ENCODE measurements around the gene NAV2.

NAV2 gene

DNA sequence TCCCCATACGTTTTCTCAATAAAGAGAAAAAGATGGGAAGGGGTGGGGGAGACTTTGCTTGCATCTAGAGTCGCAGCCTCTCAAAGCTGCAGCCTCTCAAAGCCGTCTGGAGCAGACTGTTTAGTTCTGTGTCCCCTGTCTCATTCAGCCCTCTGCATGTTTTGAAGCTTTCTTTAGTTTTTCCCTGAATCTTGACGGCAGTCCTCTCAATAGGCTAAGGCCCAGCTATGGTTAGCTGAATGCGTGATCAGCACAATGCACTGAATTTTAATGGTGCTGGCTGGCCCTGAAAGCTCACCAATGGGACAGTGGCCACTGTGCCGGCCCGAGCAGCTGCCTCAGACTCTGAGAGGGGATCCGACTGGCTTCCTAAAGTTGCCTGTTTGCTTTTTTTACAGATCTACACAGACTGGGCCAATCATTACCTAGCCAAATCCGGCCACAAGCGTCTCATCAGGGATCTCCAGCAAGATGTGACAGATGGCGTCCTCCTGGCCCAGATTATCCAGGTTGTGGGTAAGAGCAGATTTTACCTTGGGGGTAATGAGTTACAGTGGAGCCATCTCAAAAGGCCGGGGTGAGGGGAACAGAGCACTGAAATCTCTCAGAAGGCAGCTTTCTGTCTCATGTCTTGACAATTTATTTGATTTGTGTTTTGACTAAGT, 119.6 kb downstream of the NAV2 start:
- no peak overlapping the region for H3K4me3 ChIP-seq (ENCODE audit: control insufficient read depth, low read depth, low read length)
- DNase-seq (ENCODE audit: low read depth): no peak
- TF ChIP-seq, protein P1, sequence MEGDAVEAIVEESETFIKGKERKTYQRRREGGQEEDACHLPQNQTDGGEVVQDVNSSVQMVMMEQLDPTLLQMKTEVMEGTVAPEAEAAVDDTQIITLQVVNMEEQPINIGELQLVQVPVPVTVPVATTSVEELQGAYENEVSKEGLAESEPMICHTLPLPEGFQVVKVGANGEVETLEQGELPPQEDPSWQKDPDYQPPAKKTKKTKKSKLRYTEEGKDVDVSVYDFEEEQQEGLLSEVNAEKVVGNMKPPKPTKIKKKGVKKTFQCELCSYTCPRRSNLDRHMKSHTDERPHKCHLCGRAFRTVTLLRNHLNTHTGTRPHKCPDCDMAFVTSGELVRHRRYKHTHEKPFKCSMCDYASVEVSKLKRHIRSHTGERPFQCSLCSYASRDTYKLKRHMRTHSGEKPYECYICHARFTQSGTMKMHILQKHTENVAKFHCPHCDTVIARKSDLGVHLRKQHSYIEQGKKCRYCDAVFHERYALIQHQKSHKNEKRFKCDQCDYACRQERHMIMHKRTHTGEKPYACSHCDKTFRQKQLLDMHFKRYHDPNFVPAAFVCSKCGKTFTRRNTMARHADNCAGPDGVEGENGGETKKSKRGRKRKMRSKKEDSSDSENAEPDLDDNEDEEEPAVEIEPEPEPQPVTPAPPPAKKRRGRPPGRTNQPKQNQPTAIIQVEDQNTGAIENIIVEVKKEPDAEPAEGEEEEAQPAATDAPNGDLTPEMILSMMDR (conservative IDR thresholded peaks at IDR 0.05; ENCODE audit: control insufficient read depth, insufficient read depth, low read depth, low read length): no peak

DNA sequence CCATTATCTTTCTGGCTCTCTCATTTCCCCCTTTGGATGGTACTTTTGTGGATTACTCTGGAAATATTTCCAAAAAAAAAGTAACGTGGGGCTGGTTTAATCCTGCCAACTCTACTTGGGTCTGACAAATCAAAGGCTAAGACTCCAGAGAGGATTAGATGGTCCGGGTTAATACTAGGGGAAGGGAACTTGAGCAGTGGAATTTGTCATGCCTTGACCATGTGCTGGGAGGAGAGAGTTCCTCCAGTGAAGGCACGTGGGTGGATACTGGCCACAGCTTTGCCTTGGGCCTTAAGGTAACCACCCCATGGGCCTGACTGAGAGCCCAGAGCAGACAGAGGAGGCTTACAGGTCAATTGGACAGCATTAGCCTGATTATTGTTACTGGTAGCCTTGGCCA, 120.3 kb downstream of the NAV2 start:
- no peak overlapping the region for H3K4me3 ChIP-seq (ENCODE audit: control insufficient read depth, low read depth, low read length)
- DNase-seq (ENCODE audit: low read depth): no peak
- TF ChIP-seq, protein P1 (conservative IDR thresholded peaks at IDR 0.05; ENCODE audit: control insufficient read depth, insufficient read depth, low read depth, low read length): no peak

DNA sequence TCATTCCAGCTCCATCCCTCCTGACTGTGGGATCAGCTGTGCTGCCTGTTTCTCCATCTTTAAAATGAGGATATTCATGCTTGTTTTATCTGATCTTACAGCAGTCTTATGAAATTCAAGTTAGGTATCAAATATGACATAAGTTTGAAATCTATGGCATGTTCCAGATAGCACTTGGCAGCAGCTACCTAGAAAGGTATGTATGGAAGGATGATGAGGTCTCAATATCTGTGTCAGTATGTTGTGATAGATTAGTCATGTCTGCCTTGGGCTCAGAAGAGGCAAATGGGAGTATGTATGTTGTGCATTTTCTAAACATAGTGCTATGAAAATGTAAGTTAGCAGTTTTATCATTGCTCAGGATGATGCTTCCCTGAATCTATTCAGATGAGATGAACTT, 122.1 kb downstream of the NAV2 start:
- no peak for DNase-seq (ENCODE audit: low read depth)
- TF ChIP-seq, protein P1 (conservative IDR thresholded peaks at IDR 0.05; ENCODE audit: control insufficient read depth, insufficient read depth, low read depth, low read length): no peak
- H3K4me3 ChIP-seq (ENCODE audit: control insufficient read depth, low read depth, low read length): no peak overlapping the region

DNA sequence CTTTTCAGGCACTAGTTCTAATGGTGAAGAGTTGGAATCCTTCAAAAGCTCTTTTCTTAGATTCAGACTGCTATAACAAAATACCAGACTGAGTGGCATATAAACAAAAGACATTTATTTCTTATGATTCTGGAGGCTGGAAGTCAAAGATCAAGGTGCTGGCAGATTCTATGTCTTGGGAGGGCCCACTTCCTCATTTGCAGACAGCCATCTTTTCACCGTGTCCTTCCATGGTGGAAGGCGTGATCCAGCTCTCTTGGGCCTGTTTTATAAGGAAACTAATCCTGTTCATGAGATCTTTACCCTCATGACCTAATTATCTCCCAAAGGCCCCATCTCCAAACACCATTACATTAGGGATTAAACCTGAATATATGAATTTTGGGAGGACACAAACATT, 124.0 kb downstream of the NAV2 start:
- no peak for DNase-seq (ENCODE audit: low read depth)
- TF ChIP-seq, protein P1 (conservative IDR thresholded peaks at IDR 0.05; ENCODE audit: control insufficient read depth, insufficient read depth, low read depth, low read length): no peak
- H3K4me3 ChIP-seq (ENCODE audit: control insufficient read depth, low read depth, low read length): no peak overlapping the region

DNA sequence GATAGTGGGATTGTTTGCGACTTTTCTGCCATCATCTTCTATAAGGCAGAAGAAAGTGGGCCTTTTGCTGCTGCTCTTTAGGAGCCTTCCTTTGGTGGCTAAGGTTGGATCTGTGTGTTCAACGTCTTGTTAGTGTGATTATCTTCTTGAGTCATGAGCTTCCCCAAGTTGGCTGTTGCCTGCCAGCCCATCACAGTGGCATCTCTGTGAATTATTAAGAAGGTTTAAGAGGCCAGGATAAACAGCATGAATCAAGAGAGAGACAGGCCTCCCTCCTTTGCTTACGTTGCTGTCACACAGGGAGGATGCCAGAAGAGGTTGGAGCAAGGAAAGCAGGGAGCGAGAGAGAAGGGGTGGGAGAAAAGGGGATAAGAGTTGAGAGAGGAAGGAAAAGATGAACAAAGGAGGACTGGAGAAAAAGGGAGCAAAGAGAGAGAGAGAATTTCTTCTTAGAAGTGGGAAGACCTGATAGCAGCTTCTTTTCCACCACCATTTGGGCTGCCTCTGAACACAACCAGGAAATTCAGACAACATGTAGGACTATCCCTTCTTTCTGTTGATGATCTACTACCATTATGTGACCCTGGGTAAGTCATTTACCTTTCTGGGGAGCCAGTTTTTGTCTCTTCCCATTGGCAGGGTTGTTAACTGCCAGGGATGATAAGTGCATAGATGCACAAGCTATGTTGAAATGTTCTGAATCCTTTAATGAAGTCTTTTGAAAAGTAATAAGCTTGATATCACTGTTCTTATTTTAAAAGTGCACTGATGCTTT, 126.5 kb downstream of the NAV2 start:
- TF ChIP-seq, protein P1 (conservative IDR thresholded peaks at IDR 0.05; ENCODE audit: control insufficient read depth, insufficient read depth, low read depth, low read length): no peak
- DNase-seq (ENCODE audit: low read depth): peak; percentile 28
- H3K4me3 ChIP-seq (ENCODE audit: control insufficient read depth, low read depth, low read length): no peak overlapping the region

DNA sequence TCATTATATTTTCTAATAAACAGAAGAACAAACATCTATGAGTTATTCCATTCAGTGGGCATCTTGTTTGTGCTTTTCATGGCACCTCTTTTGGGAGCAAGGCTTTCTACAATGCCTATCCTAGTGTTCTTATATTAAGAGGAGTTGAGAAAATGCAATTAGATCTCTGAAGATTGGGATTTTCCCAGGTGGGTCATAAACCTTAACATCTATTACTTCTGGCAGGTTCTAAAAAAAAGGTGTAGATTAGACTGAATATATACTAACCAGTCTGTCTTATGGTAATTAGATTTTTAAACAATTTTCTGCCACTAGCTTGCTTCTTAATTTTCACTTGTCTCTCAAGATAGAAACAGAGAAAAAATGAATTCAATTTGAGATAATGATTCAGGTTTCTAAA, 128.3 kb downstream of the NAV2 start:
- no peak for DNase-seq (ENCODE audit: low read depth)
- H3K4me3 ChIP-seq (ENCODE audit: control insufficient read depth, low read depth, low read length): no peak overlapping the region
- TF ChIP-seq, protein P1 (conservative IDR thresholded peaks at IDR 0.05; ENCODE audit: control insufficient read depth, insufficient read depth, low read depth, low read length): no peak
